ENCODE measurements around the gene CHMP4A. TPM values are rescaled to one million over a fixed set of nuclear protein-coding genes. Genes with fewer than 3 reads are reported as not detected.

Gene CHMP4A
- total and polyA plus RNA-seq, 2 donors (not counting 1 experiment from before 2014, with no cell fraction given): 91.2 to 103 TPM

GRCh38 chr14:24232121-24232644 is 18.9 kb upstream of the CHMP4A start, which contains the start of gene NEDD8:
Gene NEDD8, minus strand, starts transcription at chr14:24232367. Its CDS starts 100 bp downstream, at chr14:24232267.
- peaks cover 71% of the 10 kb centered on the region for H3K79me2 ChIP-seq (ENCODE audit: control insufficient read depth, insufficient read depth, low read length)
- under 1% methylated on average over 28 of the region's 30 CpGs for WGBS (ENCODE audit: insufficient coverage)

More at GRCh38 chr14:24232121-24232644, 18.9 kb upstream of the CHMP4A start, which contains the start of gene NEDD8:
- CTCF ChIA-PET: interaction anchor here (1.6 to 2.3 kb wide), 2 partner anchors 11 to 16 kb away, joined by 5 to 19 read pairs; partner anchors contain the start of genes MDP1 and TINF2
- ATAC-seq (ENCODE audit: low read depth): peak; percentile 86
- peak within 1 kb of the TSS; percentile 83 for H3K4me2 ChIP-seq (replicated peaks; ENCODE audit: low read depth, low read length, poor library complexity, severe bottlenecking)
- peaks cover 13% of the 10 kb centered on the region for H4K20me1 ChIP-seq (ENCODE audit: control insufficient read depth, insufficient read depth, low read length, poor library complexity, severe bottlenecking)
- POLR2A ChIA-PET: interaction anchor here (0.9 to 3.5 kb wide), 4 partner anchors 10 to 52 kb away, joined by 3 to 13 read pairs (median 10); partner anchors contain the start of genes CHMP4A, MDP1 and TINF2
- TF ChIP-seq EZH2 (IDR thresholded peaks at IDR 0.05; ENCODE audit: borderline replicate concordance, insufficient read depth, low read depth, low read length, poor library complexity, severe bottlenecking): no peak
- TF ChIP-seq CTCF (IDR thresholded peaks at IDR 0.05): no peak
- H2AFZ ChIP-seq (ENCODE audit: insufficient read depth, low read depth, low read length, poor library complexity, severe bottlenecking): peak within 1 kb of the TSS; percentile 90
- H3K9ac ChIP-seq (ENCODE audit: low read length): peak within 1 kb of the TSS; percentile 91
- Mint-ChIP-seq H3K4me1 (peaks cover 55% of the 10 kb centered on the region), H3K4me3 (peak within 1 kb of the TSS; percentile 96), H3K9me3 (ENCODE audit: insufficient read depth) (no peaks in the 10 kb centered on the region), H3K27ac (peak within 1 kb of the TSS; percentile 95), H3K27me3 (no peaks in the 10 kb centered on the region)
- no peaks in the 10 kb centered on the region for H3K27me3 ChIP-seq (replicated peaks in 1 of 4; ENCODE audit: control extremely low read depth in 1 of 4, control insufficient read depth in 3 of 4, insufficient read depth in 4 of 4, low read length in 3 of 4)
- peaks cover 0 to 31% of the 10 kb centered on the region in 2 experiments for H3K36me3 ChIP-seq (replicated peaks in 1 of 2; ENCODE audit: control extremely low read depth in 1 of 2, control insufficient read depth in 1 of 2, extremely low read depth in 1 of 2, insufficient read depth in 2 of 2, low read length in 1 of 2)
- peaks cover 18 to 24% of the 10 kb centered on the region in 2 donors for H3K4me1 ChIP-seq (ENCODE audit: control insufficient read depth in 2 of 2, insufficient read depth in 2 of 2, low read length in 2 of 2)
- peak within 1 kb of the TSS; percentile 36 to 67 for H3K27ac ChIP-seq (ENCODE audit: low read length in 2 of 2)
- H3K4me3 ChIP-seq (ENCODE audit: control extremely low read depth in 1 of 5, extremely low read depth in 1 of 5, insufficient read depth in 1 of 5, low read depth in 2 of 5, low read length in 4 of 5): peak within 1 kb of the TSS; percentile 75 to 100 (median 97)
- peak; percentile 95 for DNase-seq
- intact Hi-C loops (cut with micrococcal nuclease): loop anchor here (1.0 to 5.0 kb wide), 10 partner anchors 10 to 210 kb away; partner anchors contain the start of genes CHMP4A, DCAF11, DHRS1 and IPO4
- no peaks in the 10 kb centered on the region for H3K9me3 ChIP-seq (ENCODE audit: control extremely low read depth in 1 of 3, control insufficient read depth in 2 of 3, insufficient read depth in 1 of 3, low read length in 2 of 3)

Data from B cell (primary cell).